ENCODE data around the gene OR2AG2.

The OR2AG2 gene

DNA sequence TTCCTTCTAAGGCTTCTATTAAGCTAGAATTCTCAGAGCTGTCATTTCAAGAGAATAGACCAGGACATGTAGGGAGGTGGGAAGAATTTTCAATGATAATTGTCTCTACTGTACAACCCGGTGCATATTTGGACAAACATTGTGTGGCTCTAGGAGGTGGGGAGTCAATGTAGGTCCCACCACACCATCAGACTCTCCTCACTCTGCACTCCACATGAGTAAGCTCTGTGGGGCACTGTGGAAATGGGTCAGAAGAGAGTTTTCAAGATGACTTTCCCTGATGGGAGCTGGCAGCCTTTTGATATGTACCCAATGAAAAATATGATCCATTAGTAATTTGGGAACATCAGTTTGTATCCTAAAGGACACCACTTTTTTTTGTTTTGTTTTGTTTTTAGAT is 33.2 kb downstream of the OR2AG2 start:
- no peak for DNase-seq (ENCODE audit: low read depth)

DNA sequence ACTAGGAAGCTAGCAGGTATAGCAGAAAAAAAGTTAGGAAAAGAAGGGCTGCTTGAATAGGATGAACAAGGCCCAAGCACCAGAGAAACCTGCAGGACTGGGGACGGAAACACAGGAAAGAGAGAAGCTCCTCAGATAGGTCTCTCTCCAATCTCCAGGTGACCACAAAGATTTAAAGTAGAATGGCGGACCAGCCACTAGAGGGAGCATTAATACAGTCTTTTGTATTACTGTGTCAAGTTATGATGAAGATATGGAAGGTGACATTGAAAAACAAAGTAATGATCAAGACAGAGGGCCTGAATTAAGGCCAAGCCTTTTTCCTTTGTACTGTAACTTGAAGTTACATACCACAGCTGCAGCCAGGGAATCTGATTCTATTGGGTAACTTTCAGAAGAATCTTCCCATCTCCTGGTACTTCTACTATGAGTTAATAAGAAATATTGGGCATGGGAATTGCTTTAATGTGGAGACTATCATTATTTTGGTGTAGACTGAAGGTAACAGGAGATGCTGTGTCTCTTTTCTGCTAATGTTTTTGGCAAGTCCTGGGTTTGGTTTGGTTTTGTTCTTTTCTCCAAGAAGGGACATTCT is 33.8 kb downstream of the OR2AG2 start:
- peak; percentile 22 for DNase-seq (ENCODE audit: low read depth)

DNA sequence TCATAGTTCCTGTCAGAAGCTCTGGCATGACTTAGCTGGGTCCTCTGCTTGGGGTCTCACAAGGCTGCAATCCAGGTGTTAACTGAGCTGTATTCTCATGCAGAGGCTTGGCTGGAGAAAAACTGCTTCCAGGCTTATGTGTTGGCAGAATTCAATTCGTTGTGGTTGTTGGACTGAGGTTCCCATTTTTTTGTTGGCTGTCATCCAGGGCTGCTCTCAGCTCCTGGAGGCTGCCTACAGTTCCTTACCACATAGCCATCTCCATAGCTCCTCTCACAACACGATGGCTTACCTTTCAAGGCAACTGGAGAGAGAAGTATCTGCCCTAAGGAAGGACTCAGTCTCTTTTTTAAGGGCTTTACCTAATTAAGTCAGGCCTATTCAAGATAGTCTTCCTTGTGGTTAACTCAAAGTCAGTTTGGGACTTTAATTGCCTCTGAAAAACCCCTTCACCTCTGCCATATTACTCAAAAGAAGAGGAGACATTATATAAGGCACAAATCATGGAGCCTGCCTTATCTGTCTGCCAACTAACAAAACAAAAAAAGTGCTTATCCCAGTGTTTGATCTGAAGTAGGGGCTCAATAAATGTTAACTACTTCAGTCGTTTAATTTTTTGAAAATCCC is 35.2 kb downstream of the OR2AG2 start:
- DNase-seq (ENCODE audit: low read depth) = no peak

DNA sequence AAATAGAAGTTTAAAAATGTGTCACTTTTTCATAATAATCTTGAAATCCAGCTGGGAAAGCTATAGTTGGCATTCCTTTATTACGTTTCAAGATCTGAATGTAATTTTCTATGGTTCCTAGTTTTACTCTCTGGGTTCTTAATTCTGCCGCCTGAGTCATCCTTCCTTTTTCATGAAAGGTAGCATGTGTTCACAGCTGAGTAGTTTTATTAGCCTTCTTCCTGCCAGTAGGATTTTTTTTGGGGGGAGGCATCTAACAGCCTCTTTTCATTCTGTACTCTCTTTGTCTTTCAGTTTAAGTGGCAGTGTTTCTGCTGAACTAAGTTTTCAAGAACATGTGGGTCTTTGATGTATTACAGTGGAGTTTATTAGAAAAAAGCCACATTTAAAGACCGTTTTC is 36.5 kb downstream of the OR2AG2 start:
- no peak for DNase-seq (ENCODE audit: low read depth)

DNA sequence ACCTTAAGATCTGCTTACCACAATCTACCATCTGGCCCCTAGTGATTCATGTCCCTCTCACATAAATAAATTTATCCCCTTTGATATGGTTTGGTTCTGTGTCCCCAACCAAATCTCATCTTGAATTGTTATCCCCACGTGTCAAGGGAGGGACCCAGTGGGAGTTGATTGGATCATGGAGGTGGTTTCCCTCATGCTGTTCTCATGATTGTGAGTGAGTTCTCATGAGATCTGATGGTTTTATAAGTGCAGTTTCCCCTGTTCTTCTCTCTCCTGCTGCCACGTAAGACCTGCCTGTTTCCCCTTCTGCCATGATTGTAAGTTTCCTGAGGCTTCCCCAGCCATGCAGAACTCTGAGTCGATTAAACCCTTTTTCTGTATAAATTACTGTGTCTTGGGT is 37.2 kb downstream of the OR2AG2 start:
- DNase-seq (ENCODE audit: low read depth) = no peak

DNA sequence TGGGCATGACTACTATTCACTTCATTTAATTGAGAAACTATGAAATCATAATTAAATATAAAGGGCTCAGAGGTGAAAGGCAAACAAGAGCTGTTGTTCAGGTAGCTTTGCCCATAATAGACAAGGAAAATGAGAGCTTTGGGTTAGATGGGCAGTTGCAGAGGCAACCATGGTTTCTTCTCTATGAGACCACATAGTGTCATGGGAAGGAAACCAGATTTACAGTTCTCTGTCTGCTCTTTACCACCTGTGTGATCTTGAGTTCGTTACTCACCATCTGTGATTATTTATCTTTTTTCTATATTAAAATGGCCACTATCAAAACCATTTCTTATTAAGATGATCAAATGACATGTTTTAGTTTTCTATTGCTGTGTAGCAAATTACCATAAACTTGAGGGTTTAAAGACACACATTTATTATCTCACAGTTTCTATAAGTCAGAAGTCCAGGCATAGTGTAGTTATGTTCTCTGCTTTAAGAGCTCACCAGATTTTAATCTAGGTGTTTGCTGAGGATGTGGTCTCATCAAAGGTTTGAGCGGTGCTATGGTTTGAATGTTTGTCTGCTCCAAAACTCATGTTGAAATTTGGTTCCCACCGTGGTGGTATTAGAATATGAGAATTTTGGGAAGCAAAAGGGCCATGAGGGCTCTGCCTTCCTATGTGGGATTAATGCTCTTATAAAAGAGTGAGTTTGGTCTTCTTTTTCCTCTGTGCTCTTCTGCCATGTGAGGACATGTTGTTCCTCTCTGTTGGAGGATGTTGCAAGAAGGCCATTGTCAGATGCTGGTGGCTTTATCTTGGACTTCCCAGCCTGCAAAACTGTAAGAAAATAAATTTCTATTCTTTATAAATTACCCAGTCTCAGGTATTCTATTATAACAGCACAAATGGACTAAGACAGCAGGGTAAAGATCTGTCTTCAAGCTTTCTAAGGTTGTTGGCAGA is 38.2 kb downstream of the OR2AG2 start:
- no peak for DNase-seq (ENCODE audit: low read depth)

DNA sequence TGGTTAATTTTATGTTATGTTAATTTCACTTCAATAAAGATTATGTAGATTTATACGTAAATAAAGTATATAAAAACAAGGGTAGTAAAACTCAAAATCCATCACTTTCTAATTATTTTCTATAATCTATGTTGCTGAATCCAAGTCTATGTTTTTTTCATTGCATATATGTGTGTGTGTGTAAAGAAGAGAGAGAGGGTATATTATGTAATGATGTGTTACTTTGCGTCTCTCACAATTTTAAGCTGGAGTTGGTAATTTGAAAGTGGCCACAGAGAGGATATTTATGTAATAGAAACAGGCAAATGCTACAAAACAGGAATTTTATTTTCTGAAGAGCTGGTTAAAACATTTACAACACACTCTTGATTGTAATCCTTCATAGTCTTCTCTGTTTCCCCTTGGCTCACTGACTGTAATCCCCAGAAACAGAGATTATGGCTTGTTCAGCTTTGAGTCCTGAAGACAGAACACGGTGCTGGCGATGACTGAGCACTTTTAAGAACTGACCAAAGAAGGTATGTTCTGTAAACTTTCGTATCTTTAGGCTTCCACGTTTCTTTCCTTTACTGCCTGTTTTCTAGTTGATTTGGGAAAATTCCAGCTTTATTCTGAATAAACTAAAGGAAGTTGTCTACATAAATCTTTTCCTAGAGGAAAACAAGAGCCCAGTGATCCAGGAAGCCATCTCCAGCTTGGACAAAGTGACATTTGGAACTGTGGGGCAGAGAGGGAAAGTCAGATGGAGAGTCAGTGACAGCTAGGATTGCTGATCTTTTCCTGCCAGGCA is 43.6 kb downstream of the OR2AG2 start:
- no peak for DNase-seq (ENCODE audit: low read depth)

DNA sequence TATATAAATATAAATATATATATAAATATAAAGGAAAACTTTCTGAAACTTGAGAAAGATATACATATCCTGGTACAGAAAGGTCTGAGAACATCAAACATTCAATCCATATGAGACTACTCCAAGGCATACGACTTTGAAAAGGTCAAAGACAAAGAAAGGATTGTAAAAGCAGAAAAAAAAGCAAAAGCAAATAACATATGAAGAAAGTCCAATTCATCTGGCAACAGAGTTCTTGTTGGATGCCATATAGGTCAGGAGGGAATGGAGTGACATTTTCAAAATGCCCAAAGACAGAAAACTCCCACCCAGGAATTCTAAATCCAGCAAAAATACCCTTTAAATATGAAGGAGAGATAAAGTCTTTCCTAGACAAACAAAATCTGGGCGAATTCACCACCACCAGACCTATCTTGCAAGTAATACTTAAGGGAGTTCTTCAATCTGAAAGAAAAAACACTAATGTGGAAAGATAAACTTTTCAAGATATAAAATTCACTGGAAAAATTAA is 46.3 kb downstream of the OR2AG2 start:
- no peak for DNase-seq (ENCODE audit: low read depth)

DNA sequence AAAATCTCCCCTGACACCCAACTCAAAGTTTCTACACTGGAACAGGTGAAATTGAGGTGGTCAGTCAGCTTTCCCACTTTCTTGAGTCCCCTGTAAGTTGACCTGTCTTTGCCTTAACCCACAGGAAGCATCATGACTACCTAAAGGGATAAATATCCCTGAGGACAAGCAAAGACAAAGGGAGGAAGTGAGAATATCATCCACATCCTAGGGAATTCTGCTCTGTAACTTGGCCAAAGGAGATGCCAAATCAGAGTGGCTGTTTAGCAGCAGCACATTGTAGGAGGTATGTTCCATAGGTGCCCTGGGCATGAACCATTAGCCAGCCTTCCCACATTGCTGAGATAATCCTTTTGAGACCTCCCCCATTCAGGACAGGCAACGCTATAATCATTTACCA is 47.8 kb downstream of the OR2AG2 start:
- DNase-seq (ENCODE audit: low read depth) = no peak

DNA sequence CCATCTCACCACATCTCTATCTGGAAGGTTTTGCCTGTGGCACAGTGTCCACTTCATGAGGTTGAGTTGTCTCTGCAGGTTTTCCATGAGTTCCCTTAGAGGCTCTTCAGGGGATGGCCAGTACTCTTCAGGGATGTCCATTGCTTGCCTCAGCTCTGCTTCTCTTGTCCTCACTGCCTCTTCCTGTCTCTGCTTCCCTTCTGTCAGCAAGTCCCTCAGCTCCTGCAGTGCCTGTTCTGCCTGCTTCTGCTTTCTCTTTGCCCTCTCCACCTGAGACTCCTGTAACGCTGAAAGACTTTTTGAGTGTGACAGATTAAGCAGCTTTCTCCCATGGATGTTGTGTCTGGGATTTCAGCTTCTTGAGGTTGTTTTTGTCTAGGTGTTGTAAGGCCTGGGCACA is 50.4 kb downstream of the OR2AG2 start:
- no peak for DNase-seq (ENCODE audit: low read depth)

DNA sequence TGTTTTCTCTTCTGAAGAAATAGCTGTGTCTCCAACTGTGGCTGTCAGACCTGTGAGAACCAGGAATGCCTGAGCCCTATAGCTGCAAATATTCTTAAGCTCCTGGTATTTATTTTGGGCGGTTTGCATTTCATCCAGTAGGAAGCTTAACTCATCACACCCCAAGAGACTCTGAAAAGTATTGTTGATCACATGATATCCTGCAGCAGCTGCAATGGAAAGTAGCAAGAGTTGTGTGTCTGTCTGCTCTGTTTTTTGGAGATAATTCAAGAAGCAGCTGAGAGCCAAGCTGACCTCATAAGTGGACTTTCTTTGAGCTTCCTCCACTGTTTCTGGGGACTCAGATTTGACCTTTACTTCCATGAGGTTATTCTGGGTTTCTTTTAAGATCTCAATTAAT is 52.2 kb downstream of the OR2AG2 start:
- DNase-seq (ENCODE audit: low read depth) = no peak

DNA sequence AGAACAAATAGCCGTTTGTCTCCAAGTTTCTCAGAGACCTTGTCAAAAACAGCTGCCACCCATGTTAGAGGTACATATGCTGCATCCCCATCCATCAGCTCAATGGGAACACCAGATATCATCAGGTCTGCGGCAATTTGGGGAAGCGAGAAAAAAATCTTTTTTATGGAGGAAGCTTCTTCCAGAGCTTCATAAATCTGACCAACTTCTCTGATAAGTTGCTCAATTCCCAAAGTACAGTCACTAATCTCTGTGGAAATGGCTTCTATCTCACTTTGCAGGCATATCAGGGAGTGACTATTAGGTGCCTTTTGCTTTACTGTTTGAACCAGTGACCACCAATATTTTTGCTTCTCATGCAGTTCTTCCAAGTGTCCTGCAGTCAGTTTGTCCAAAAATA is 54.4 kb downstream of the OR2AG2 start:
- DNase-seq (ENCODE audit: low read depth) = no peak
